Central memory CD8-positive, alpha-beta T cell (primary cell): ENCODE measurements around the gene NDUFV1.
"Not testable (repeated sequence)": the region's sequence is repeated elsewhere in the genome, so short reads cannot be mapped to it uniquely, and the experiment has no call there.

Source experiments
- ATAC-seq: fragments of 150-1000 bp; cut with Tn5 transposase; replicated peaks from 2 replicates; pipeline ENCODE4 v1.10.0; 2022; ENCODE audit warnings: mild to moderate bottlenecking, moderate FRiP score, moderate number of reproducible peaks; ENCODE audit not compliant: poor library complexity, severe bottlenecking; ENCODE audit errors: extremely low read depth
- DNase-seq, 2 donors: peaks; one replicate each; pipeline ENCODE4 v3.0.0; 2021; ENCODE audit warnings: low spot score in 2 of 2
- H3K27ac Mint-ChIP-seq: one replicate; pipeline ENCODE4 v1.8.0; 2022; ENCODE audit warnings: low read depth, mild to moderate bottlenecking, moderate library complexity, mixed read lengths
- H3K27me3 Mint-ChIP-seq: one replicate; pipeline ENCODE4 v1.8.0; 2022; ENCODE audit warnings: mixed read lengths
- H3K36me3 Mint-ChIP-seq: one replicate; pipeline ENCODE4 v1.8.0; 2022; ENCODE audit warnings: mild to moderate bottlenecking, moderate library complexity, mixed read lengths; ENCODE audit not compliant: insufficient read depth
- H3K4me1 Mint-ChIP-seq: one replicate; pipeline ENCODE4 v1.8.0; 2022; ENCODE audit warnings: mixed read lengths
- H3K4me3 Mint-ChIP-seq: one replicate; pipeline ENCODE4 v1.8.0; 2022; ENCODE audit warnings: mild to moderate bottlenecking, moderate library complexity, mixed read lengths
- H3K9me3 Mint-ChIP-seq: one replicate; pipeline ENCODE4 v1.8.0; 2022; ENCODE audit warnings: mixed read lengths

Gene NDUFV1

DNA sequence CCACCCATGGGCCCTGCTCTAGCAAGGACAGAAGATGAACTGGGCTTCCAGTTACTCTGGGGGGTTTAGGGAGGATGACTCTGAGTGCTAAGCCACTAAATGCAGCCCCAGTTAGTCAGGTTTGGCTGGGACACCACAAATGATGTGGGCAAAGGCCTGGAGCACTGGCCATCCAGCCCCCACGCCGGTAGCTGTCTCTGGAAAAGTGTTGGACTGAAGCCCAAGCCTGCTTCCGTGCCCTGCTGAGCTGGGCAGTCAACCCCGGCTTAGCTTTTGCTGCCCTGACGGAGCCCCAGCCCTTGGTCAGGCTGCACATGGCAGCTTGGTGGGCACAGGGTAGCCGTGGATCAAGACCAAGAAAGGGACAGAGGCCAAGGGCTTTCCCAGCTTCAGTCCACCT is 28.8 kb upstream of the NDUFV1 start:
- no peak for ATAC-seq
- Mint-ChIP-seq H3K4me3 (no peak overlapping the region), H3K27me3 (peaks cover 36% of the 10 kb centered on the region), H3K36me3 (no peaks in the 10 kb centered on the region), H3K27ac (no peak overlapping the region), H3K4me1 (peaks cover 20% of the 10 kb centered on the region), H3K9me3 (no peaks in the 10 kb centered on the region)
- DNase-seq: no peak

DNA sequence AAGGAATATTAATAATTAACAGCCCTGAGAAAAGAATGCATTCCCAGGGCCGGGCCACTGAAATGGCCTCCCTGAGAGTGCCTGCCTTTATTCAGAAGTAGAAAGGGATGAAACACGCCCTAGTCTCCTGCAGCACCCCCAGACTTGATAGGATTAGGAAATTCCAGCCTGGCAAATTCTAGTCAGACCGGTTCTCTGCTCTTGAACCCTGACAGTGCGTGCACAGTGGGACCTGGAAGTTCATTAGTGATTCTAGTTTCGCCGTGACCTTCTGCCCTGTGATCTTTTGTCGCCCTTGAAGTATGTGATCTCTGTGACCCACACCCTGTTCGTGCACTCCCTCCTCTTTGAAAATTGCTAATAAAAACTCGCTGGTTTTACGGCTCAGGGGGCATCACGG is 25.3 kb upstream of the NDUFV1 start:
- H3K36me3 Mint-ChIP-seq: peaks cover 13% of the 10 kb centered on the region
- no peaks in the 10 kb centered on the region for H3K9me3 Mint-ChIP-seq
- DNase-seq (no peak), ATAC-seq (no peak)
- no peak overlapping the region for H3K4me3 Mint-ChIP-seq
- H3K27me3 Mint-ChIP-seq: peaks cover 10% of the 10 kb centered on the region
- peaks cover 42% of the 10 kb centered on the region for H3K4me1 Mint-ChIP-seq
- no peak overlapping the region for H3K27ac Mint-ChIP-seq

DNA sequence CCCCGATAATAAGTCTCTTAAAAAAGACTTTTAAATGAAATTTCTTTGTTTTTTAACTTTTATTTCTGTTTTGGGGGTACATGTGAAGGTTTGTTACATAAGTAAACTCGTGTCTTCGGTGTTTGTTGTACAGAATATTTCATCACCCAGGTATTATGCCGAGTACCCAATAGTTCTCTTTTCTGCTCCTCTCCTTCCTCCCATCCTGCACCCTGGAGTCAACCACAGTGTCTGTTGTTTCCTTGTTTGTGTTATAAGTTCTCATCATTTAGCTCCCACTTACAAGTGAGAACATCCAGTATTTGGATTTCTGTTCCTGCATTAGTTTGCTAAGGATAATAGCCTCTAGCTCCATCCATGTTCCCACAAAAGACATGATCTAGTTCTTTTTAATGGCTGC is 24.7 kb upstream of the NDUFV1 start:
- DNase-seq (no peak), ATAC-seq (no peak)
- Mint-ChIP-seq H3K9me3 (no peaks in the 10 kb centered on the region), H3K27me3 (peaks cover 5% of the 10 kb centered on the region), H3K27ac (no peak overlapping the region), H3K4me1 (peaks cover 46% of the 10 kb centered on the region), H3K36me3 (peaks cover 13% of the 10 kb centered on the region), H3K4me3 (peak overlapping the region; percentile 85)

DNA sequence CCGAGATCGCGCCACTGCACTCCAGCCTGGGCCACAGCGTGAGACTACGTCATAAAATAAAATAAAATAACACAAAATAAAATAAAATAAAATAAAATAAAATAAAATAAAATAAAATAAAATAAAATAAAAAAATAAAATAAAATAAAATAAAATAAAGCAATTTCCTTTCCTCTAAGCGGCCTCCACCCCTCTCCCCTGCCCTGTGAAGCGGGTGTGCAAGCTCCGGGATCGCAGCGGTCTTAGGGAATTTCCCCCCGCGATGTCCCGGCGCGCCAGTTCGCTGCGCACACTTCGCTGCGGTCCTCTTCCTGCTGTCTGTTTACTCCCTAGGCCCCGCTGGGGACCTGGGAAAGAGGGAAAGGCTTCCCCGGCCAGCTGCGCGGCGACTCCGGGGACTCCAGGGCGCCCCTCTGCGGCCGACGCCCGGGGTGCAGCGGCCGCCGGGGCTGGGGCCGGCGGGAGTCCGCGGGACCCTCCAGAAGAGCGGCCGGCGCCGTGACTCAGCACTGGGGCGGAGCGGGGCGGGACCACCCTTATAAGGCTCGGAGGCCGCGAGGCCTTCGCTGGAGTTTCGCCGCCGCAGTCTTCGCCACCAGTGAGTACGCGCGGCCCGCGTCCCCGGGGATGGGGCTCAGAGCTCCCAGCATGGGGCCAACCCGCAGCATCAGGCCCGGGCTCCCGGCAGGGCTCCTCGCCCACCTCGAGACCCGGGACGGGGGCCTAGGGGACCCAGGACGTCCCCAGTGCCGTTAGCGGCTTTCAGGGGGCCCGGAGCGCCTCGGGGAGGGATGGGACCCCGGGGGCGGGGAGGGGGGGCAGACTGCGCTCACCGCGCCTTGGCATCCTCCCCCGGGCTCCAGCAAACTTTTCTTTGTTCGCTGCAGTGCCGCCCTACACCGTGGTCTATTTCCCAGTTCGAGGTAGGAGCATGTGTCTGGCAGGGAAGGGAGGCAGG is 23.2 kb upstream of the NDUFV1 start, which contains the start of gene GSTP1:
Gene GSTP1, plus strand, starts transcription at position 566 of the 958 bp plus-strand sequence. Its CDS starts 32 bp downstream, at position 598.
- peaks cover 46% of the 10 kb centered on the region for H3K4me1 Mint-ChIP-seq
- DNase-seq (peak; percentile 53 to 61), ATAC-seq (peak; percentile 84)
- H3K27ac Mint-ChIP-seq: peak within 1 kb of the TSS; percentile 64
- H3K36me3 Mint-ChIP-seq: peaks cover 13% of the 10 kb centered on the region
- no peaks in the 10 kb centered on the region for H3K27me3 Mint-ChIP-seq
- peak within 1 kb of the TSS; percentile 85 for H3K4me3 Mint-ChIP-seq
- H3K9me3 Mint-ChIP-seq: no peaks in the 10 kb centered on the region

DNA sequence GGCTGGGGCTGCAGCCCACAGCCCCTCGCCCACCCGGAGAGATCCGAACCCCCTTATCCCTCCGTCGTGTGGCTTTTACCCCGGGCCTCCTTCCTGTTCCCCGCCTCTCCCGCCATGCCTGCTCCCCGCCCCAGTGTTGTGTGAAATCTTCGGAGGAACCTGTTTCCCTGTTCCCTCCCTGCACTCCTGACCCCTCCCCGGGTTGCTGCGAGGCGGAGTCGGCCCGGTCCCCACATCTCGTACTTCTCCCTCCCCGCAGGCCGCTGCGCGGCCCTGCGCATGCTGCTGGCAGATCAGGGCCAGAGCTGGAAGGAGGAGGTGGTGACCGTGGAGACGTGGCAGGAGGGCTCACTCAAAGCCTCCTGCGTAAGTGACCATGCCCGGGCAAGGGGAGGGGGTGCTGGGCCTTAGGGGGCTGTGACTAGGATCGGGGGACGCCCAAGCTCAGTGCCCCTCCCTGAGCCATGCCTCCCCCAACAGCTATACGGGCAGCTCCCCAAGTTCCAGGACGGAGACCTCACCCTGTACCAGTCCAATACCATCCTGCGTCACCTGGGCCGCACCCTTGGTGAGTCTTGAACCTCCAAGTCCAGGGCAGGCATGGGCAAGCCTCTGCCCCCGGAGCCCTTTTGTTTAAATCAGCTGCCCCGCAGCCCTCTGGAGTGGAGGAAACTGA is 22.4 kb upstream of the NDUFV1 start:
- DNase-seq: no peak
- ATAC-seq: peak; percentile 17
- Mint-ChIP-seq H3K9me3 (no peaks in the 10 kb centered on the region), H3K4me1 (peaks cover 42% of the 10 kb centered on the region), H3K4me3 (peak overlapping the region; percentile 85), H3K27me3 (no peaks in the 10 kb centered on the region), H3K36me3 (peaks cover 13% of the 10 kb centered on the region), H3K27ac (peak overlapping the region; percentile 13)

DNA sequence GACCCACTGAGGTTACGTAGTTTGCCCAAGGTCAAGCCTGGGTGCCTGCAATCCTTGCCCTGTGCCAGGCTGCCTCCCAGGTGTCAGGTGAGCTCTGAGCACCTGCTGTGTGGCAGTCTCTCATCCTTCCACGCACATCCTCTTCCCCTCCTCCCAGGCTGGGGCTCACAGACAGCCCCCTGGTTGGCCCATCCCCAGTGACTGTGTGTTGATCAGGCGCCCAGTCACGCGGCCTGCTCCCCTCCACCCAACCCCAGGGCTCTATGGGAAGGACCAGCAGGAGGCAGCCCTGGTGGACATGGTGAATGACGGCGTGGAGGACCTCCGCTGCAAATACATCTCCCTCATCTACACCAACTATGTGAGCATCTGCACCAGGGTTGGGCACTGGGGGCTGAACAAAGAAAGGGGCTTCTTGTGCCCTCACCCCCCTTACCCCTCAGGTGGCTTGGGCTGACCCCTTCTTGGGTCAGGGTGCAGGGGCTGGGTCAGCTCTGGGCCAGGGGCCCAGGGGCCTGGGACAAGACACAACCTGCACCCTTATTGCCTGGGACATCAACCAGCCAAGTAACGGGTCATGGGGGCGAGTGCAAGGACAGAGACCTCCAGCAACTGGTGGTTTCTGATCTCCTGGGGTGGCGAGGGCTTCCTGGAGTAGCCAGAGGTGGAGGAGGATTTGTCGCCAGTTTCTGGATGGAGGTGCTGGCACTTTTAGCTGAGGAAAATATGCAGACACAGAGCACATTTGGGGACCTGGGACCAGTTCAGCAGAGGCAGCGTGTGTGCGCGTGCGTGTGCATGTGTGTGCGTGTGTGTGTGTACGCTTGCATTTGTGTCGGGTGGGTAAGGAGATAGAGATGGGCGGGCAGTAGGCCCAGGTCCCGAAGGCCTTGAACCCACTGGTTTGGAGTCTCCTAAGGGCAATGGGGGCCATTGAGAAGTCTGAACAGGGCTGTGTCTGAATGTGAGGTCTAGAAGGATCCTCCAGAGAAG is 21.6 kb upstream of the NDUFV1 start:
- ATAC-seq (no peak), DNase-seq (no peak)
- H3K27ac Mint-ChIP-seq: peak overlapping the region; percentile 13
- no peaks in the 10 kb centered on the region for H3K27me3 Mint-ChIP-seq
- H3K36me3 Mint-ChIP-seq: peaks cover 13% of the 10 kb centered on the region
- H3K4me1 Mint-ChIP-seq: peaks cover 36% of the 10 kb centered on the region
- no peaks in the 10 kb centered on the region for H3K9me3 Mint-ChIP-seq
- H3K4me3 Mint-ChIP-seq: peak overlapping the region; percentile 85

DNA sequence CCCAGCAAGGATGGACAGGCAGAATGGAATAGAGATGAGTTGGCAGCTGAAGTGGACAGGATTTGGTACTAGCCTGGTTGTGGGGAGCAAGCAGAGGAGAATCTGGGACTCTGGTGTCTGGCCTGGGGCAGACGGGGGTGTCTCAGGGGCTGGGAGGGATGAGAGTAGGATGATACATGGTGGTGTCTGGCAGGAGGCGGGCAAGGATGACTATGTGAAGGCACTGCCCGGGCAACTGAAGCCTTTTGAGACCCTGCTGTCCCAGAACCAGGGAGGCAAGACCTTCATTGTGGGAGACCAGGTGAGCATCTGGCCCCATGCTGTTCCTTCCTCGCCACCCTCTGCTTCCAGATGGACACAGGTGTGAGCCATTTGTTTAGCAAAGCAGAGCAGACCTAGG is 20.8 kb upstream of the NDUFV1 start:
- ATAC-seq (no peak), DNase-seq (no peak)
- Mint-ChIP-seq H3K36me3 (peaks cover 13% of the 10 kb centered on the region), H3K27ac (peak overlapping the region; percentile 47), H3K4me3 (no peak overlapping the region), H3K9me3 (no peaks in the 10 kb centered on the region), H3K4me1 (peaks cover 36% of the 10 kb centered on the region), H3K27me3 (no peaks in the 10 kb centered on the region)

DNA sequence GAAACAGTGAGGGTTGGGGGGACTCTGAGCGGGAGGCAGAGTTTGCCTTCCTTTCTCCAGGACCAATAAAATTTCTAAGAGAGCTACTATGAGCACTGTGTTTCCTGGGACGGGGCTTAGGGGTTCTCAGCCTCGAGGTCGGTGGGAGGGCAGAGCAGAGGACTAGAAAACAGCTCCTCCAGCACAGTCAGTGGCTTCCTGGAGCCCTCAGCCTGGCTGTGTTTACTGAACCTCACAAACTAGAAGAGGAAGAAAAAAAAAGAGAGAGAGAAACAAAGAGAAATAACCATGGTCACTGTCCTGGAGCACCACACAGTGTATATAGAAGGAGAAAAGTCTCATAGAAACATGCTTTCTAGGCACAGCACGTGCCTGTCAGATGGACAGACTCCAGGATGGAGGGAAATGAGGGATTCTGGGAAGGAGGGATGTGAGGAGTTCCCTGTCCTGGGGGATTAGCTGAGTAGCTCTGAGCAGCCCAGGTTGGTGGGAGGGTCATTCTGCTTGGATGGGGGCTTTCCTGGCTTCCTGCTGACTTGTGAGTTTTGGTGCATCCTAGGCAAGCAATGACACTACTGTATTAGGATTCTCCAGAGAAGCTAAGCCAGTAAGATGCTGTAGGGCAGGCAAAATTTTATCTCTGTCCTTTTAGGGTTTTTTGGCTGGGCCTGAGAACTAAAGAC is 20.0 kb upstream of the NDUFV1 start:
- no peak for ATAC-seq
- H3K4me3 Mint-ChIP-seq: no peak overlapping the region

DNA sequence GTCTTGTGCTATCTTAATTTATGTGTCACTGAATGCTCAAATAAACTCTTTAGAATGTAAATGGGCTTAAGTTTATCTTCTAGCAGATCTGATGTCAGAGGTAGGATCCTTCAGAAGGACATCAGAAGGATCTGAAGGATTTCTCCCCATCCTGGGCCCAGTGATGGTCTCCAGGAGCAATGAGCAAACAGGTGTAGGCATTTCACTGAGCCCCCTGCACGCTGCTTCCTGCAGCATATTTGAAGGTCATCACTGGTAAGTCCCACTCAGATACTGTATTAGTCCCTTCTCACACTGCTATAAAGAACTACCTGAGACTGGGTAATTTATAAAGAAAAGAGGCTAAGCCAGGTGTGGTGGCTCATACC is 18.6 kb upstream of the NDUFV1 start:
- H3K36me3 Mint-ChIP-seq: peaks cover 13% of the 10 kb centered on the region
- H3K27me3 Mint-ChIP-seq: no peaks in the 10 kb centered on the region
- no peak for DNase-seq
- no peak overlapping the region for H3K4me3 Mint-ChIP-seq
- H3K9me3 Mint-ChIP-seq: no peaks in the 10 kb centered on the region
- H3K4me1 Mint-ChIP-seq: peaks cover 25% of the 10 kb centered on the region
- no peak overlapping the region for H3K27ac Mint-ChIP-seq
- ATAC-seq: no peak

More for the DNA sequence above, 20.0 kb upstream of the NDUFV1 start:
- no peak for DNase-seq
- H3K9me3 Mint-ChIP-seq: no peaks in the 10 kb centered on the region
- no peaks in the 10 kb centered on the region for H3K27me3 Mint-ChIP-seq
- peak overlapping the region; percentile 47 for H3K27ac Mint-ChIP-seq
- H3K36me3 Mint-ChIP-seq: peaks cover 13% of the 10 kb centered on the region
- H3K4me1 Mint-ChIP-seq: peaks cover 36% of the 10 kb centered on the region

DNA sequence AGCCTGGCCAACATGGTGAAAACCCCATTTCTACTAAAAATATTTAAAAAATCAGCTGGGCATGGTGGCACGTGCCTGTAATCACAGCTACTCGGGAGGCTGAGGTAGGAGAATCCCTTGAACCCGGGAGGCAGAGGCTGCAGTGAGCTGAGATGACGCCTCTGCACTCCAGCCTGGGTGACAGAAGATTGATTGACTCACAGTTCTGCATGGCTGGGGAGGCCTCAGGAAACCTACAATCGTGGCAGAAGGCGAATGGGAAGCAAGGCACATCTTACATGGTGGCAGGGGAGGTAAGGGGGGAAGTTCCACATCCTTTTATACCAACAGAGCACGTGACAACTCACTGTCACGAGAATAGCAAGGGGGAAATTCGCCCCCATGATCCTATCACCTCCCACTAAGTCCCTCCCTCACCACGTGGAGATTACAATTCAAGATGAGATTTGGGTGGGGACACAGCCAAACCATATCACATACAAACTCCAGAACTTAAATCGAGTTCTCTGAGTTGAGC is 17.8 kb upstream of the NDUFV1 start:
- H3K4me3 Mint-ChIP-seq, H3K27ac Mint-ChIP-seq: not testable (repeated sequence)

DNA sequence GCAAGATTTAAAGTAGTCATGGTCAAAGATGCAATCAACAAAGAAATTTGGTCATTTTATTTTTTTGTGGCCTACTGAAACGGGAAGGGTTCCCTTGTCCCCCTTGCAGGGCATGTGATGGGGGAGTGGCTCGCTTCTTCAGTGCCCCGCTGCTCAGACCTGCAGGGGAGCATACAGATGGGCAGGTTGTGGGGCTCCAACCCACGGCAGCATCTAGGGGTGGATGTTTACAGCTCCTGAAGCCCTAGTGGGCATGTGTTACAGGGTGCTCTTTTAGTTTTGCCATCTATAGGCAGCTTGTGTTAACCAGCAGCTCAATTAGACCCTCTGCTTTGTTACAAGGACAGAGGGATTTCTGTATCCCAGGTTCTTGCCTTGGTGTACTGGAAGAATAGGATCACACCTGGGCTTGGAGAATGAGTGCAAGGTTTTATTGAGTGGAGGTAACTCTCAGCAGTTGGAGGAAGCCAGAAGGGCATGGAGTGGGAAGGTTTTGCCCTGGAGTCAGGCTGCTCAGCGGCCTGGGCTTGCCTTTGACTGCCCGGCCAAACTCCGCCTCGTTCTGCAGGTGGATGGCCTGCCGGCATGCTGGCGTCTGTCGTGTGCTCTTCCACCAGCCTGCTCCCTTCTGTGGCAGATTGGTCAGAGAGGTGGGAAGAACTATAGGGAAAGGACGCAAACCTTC is 13.7 kb upstream of the NDUFV1 start:
- Mint-ChIP-seq H3K9me3 (no peaks in the 10 kb centered on the region), H3K4me3 (no peak overlapping the region), H3K27ac (no peak overlapping the region), H3K27me3 (no peaks in the 10 kb centered on the region), H3K36me3 (no peaks in the 10 kb centered on the region), H3K4me1 (no peaks in the 10 kb centered on the region)
- ATAC-seq (no peak), DNase-seq (no peak)

More for the DNA sequence above, 17.8 kb upstream of the NDUFV1 start:
- H3K36me3 Mint-ChIP-seq: peaks cover 13% of the 10 kb centered on the region
- not testable (repeated sequence) for ATAC-seq, H3K27me3 Mint-ChIP-seq, DNase-seq, H3K9me3 Mint-ChIP-seq
- H3K4me1 Mint-ChIP-seq: peaks cover 20% of the 10 kb centered on the region
